ENCODE data around the gene VBP1.
"Not testable (repeated sequence)": the region's sequence is repeated elsewhere in the genome, so short reads cannot be mapped to it uniquely, and the experiment has no call there.

VBP1 gene

GRCh38 chrX:155216179-155216939 is at the start of gene VBP1:
Gene VBP1 (plus strand): TSS chrX:155216460. CDS start chrX:155216483, 23 bp downstream.
- peak; percentile 74 for DNase-seq (ENCODE audit: low spot score)

- no peak for DNase-seq (ENCODE audit: low spot score)
These were observed 46.4 kb upstream of the VBP1 start for GRCh38 chrX:155169881-155170280.

GRCh38 chrX:155179346-155179997 is 36.8 kb upstream of the VBP1 start:
- no peak for DNase-seq (ENCODE audit: low spot score)

- DNase-seq (ENCODE audit: low spot score): no peak
These were observed 27.5 kb upstream of the VBP1 start for GRCh38 chrX:155188786-155189185.

GRCh38 chrX:155211208-155211607 is 5.1 kb upstream of the VBP1 start:
- no peak for DNase-seq (ENCODE audit: low spot score)

- no peak for DNase-seq (ENCODE audit: low spot score)
These were observed 2.5 kb upstream of the VBP1 start for GRCh38 chrX:155213731-155214130.

GRCh38 chrX:155215443-155216178 is 649 bp upstream of the VBP1 start:
- no peak for DNase-seq (ENCODE audit: low spot score)

GRCh38 chrX:155216940-155217440 is 730 bp downstream of the VBP1 start:
- no peak for DNase-seq (ENCODE audit: low spot score)

- no peak for DNase-seq (ENCODE audit: low spot score)
These were observed 2.5 kb downstream of the VBP1 start for GRCh38 chrX:155218777-155219176.

GRCh38 chrX:155221351-155221750 is 5.1 kb downstream of the VBP1 start:
- DNase-seq (ENCODE audit: low spot score): no peak

GRCh38 chrX:155223746-155224145 is 7.5 kb downstream of the VBP1 start:
- DNase-seq (ENCODE audit: low spot score): not testable (repeated sequence)

GRCh38 chrX:155225774-155226173 is 9.5 kb downstream of the VBP1 start:
- no peak for DNase-seq (ENCODE audit: low spot score)

- DNase-seq (ENCODE audit: low spot score): no peak
These were observed 14.9 kb downstream of the VBP1 start for GRCh38 chrX:155231163-155231562.

- DNase-seq (ENCODE audit: low spot score): no peak
These were observed 19.6 kb downstream of the VBP1 start for GRCh38 chrX:155235891-155236290.

- DNase-seq (ENCODE audit: low spot score): no peak
These were observed 21.5 kb downstream of the VBP1 start for GRCh38 chrX:155237719-155238118.

- no peak for DNase-seq (ENCODE audit: low spot score)
These were observed 26.0 kb downstream of the VBP1 start for GRCh38 chrX:155242300-155242699.

- no peak for DNase-seq (ENCODE audit: low spot score)
These were observed 30.5 kb downstream of the VBP1 start for GRCh38 chrX:155246748-155247147.

GRCh38 chrX:155247497-155247896 is 31.2 kb downstream of the VBP1 start:
- DNase-seq (ENCODE audit: low spot score): no peak

GRCh38 chrX:155251391-155251790 is 35.1 kb downstream of the VBP1 start:
- no peak for DNase-seq (ENCODE audit: low spot score)

GRCh38 chrX:155259752-155260151 is 43.5 kb downstream of the VBP1 start:
- DNase-seq (ENCODE audit: low spot score): no peak

GRCh38 chrX:155262970-155263754 is 46.9 kb downstream of the VBP1 start:
- DNase-seq (ENCODE audit: low spot score): no peak

All from HuH-7.5 (cell line).